Mesothelial cell of epicardium (in vitro differentiated cells): ENCODE data around the gene NOL6. TPM values are rescaled to one million over a fixed set of nuclear protein-coding genes. Genes with fewer than 3 reads are reported as not detected.
A peak's percentile ranks its signal among the peaks of the same experiment; 100 is the strongest.

Experiments
- DNase-seq, 2 experiments: peaks; one replicate each; pipeline ENCODE4 v3.0.0; 2021; ENCODE audit warnings: low spot score in 2 of 2; ENCODE audit not compliant: unreplicated experiment in 2 of 2
- H3K27ac Mint-ChIP-seq: 2 replicates; pipeline ENCODE4 v1.8.0; 2021; ENCODE audit warnings: mixed read lengths
- H3K27me3 Mint-ChIP-seq: 2 replicates; pipeline ENCODE4 v1.8.0; 2021; ENCODE audit warnings: low read depth, mixed read lengths
- H3K36me3 Mint-ChIP-seq: 2 replicates; pipeline ENCODE4 v1.8.0; 2021; ENCODE audit warnings: mixed read lengths
- H3K4me1 Mint-ChIP-seq: 2 replicates; pipeline ENCODE4 v1.8.0; 2021; ENCODE audit warnings: mixed read lengths
- H3K4me3 Mint-ChIP-seq: 2 replicates; pipeline ENCODE4 v1.8.0; 2021; ENCODE audit warnings: mild to moderate bottlenecking, moderate library complexity, mixed read lengths
- H3K9me3 Mint-ChIP-seq: 2 replicates; pipeline ENCODE4 v1.8.0; 2021; ENCODE audit warnings: mixed read lengths
- CTCF ChIP-seq: fragments of 200-600 bp; sonication (generic); IDR thresholded peaks from one replicate; pipeline ENCODE4 v1.5.0; 2021; ENCODE audit warnings: antibody characterized with exemption; ENCODE audit not compliant: unreplicated experiment
- total RNA-seq: library from RNA; stranded (reverse); gene quantifications from 3 replicates; pipeline ENCODE4 v1.2.1, GENCODE V29; 2021

The NOL6 gene
- total RNA-seq, 1 donor from 2014 or later: 37.9 TPM

- no peaks in the 10 kb centered on the region for H3K9me3 Mint-ChIP-seq
- H3K36me3 Mint-ChIP-seq: no peaks in the 10 kb centered on the region
- no peak for DNase-seq
- H3K27me3 Mint-ChIP-seq: peaks cover 1% of the 10 kb centered on the region
- no peak overlapping the region for H3K27ac Mint-ChIP-seq
- no peak overlapping the region for H3K4me3 Mint-ChIP-seq
- no peak for TF ChIP-seq CTCF
- H3K4me1 Mint-ChIP-seq: peaks cover 11% of the 10 kb centered on the region
Measured at GRCh38 chr9:33453999-33454660, 19.6 kb downstream of the NOL6 start.

GRCh38 chr9:33453286-33453860, 20.4 kb downstream of the NOL6 start:
- peaks cover 6% of the 10 kb centered on the region for H3K27me3 Mint-ChIP-seq
- peaks cover 10% of the 10 kb centered on the region for H3K4me1 Mint-ChIP-seq
- no peaks in the 10 kb centered on the region for H3K36me3 Mint-ChIP-seq
- H3K4me3 Mint-ChIP-seq: no peak overlapping the region
- no peak overlapping the region for H3K27ac Mint-ChIP-seq
- no peak for TF ChIP-seq CTCF
- DNase-seq: no peak
- H3K9me3 Mint-ChIP-seq: no peaks in the 10 kb centered on the region

- no peaks in the 10 kb centered on the region for H3K9me3 Mint-ChIP-seq
- peak in 1 of 2 experiments; percentile 68 for DNase-seq
- peaks cover 11% of the 10 kb centered on the region for H3K27me3 Mint-ChIP-seq
- H3K4me1 Mint-ChIP-seq: peaks cover 8% of the 10 kb centered on the region
- H3K36me3 Mint-ChIP-seq: no peaks in the 10 kb centered on the region
- H3K4me3 Mint-ChIP-seq: no peak overlapping the region
- peak overlapping the region; percentile 34 for H3K27ac Mint-ChIP-seq
- TF ChIP-seq CTCF: peak; percentile 54
Measured at GRCh38 chr9:33452828-33453271, 20.9 kb downstream of the NOL6 start.

DNA sequence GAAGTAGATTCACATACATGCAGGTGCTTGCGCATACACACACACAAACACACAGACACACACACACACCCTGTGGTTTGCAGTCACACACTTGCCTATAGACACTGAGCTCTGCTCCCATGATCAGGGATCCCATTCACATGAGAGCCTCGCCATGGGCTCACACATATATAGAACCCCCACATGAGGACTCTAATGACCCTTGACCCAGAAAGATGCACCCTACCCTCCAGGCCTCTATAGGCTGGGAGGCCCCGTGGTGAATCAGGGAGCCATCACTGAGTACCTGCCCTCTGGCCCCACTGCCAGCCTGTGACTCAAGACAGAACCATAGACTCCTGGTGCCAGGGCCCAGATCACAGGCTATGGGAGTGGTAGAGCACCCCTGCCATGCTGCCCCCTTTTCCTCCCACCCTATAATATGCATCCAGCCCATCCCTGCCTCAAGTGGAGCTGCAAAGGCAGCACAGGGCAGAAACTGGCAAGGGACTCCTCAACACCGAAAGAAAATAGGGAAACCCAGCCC, 23.0 kb downstream of the NOL6 start:
- H3K4me1 Mint-ChIP-seq: peaks cover 27% of the 10 kb centered on the region
- H3K4me3 Mint-ChIP-seq: no peak overlapping the region
- no peak for DNase-seq
- no peak overlapping the region for H3K27ac Mint-ChIP-seq
- H3K9me3 Mint-ChIP-seq: no peaks in the 10 kb centered on the region
- TF ChIP-seq CTCF: no peak
- H3K27me3 Mint-ChIP-seq: peaks cover 26% of the 10 kb centered on the region
- no peaks in the 10 kb centered on the region for H3K36me3 Mint-ChIP-seq

GRCh38 chr9:33449715-33450114, 24.0 kb downstream of the NOL6 start:
- Mint-ChIP-seq H3K27me3 (peaks cover 31% of the 10 kb centered on the region), H3K27ac (no peak overlapping the region), H3K9me3 (no peaks in the 10 kb centered on the region), H3K4me1 (peaks cover 36% of the 10 kb centered on the region), H3K4me3 (no peak overlapping the region), H3K36me3 (no peaks in the 10 kb centered on the region)
- DNase-seq: no peak
- no peak for TF ChIP-seq CTCF
